GM23248 (cell line): ENCODE measurements around the gene ELL2. TPM values are rescaled to one million over a fixed set of nuclear protein-coding genes. Genes with fewer than 3 reads are reported as not detected.

ENCODE experiments used
- DNase-seq: peaks from one replicate; pipeline ENCODE4 v3.0.0-alpha.2; 2015
- H2AFZ ChIP-seq: fragments of 200-600 bp; sonication (generic); 2 replicates; pipeline ENCODE4 v1.6.1; 2016; ENCODE audit warnings: antibody characterized with exemption
- H3F3A ChIP-seq: fragments of 200-600 bp; sonication (generic); 2 replicates; pipeline ENCODE4 v1.6.1; 2016; ENCODE audit warnings: mild to moderate bottlenecking, antibody characterized with exemption, mixed run types; ENCODE audit not compliant: insufficient read depth
- H3K27ac ChIP-seq: fragments of 200-600 bp; sonication (generic); 2 replicates; pipeline ENCODE4 v1.5.1; 2016; ENCODE audit warnings: mild to moderate bottlenecking
- H3K27me3 ChIP-seq: fragments of 200-600 bp; sonication (generic); replicated peaks from 2 replicates; pipeline ENCODE4 v1.6.1; 2016; ENCODE audit warnings: mild to moderate bottlenecking; ENCODE audit not compliant: insufficient read depth
- H3K36me3 ChIP-seq: fragments of 200-600 bp; sonication (generic); 2 replicates; pipeline ENCODE4 v1.6.1; 2016; ENCODE audit warnings: low read depth, mild to moderate bottlenecking
- H3K4me1 ChIP-seq: fragments of 200-600 bp; sonication (generic); 2 replicates; pipeline ENCODE4 v1.6.1; 2016; ENCODE audit warnings: mild to moderate bottlenecking; ENCODE audit not compliant: insufficient read depth
- H3K4me2 ChIP-seq: fragments of 200-600 bp; sonication (generic); one replicate; pipeline ENCODE4 v1.6.1; 2016; ENCODE audit warnings: mild to moderate bottlenecking; ENCODE audit not compliant: unreplicated experiment
- H3K4me3 ChIP-seq: fragments of 200-600 bp; sonication (generic); 2 replicates; pipeline ENCODE4 v1.5.1; 2016; ENCODE audit warnings: mild to moderate bottlenecking
- H3K79me2 ChIP-seq: fragments of 200-600 bp; sonication (generic); 2 replicates; pipeline ENCODE4 v1.6.1; 2016; ENCODE audit warnings: mild to moderate bottlenecking; ENCODE audit not compliant: insufficient read depth
- H3K9ac ChIP-seq: fragments of 200-600 bp; sonication (generic); 2 replicates; pipeline ENCODE4 v1.6.1; 2016; ENCODE audit warnings: mild to moderate bottlenecking
- H3K9me2 ChIP-seq: fragments of 200-600 bp; sonication (generic); 2 replicates; pipeline ENCODE4 v1.6.1; 2016; ENCODE audit warnings: mixed run types, mild to moderate bottlenecking, moderate library complexity; ENCODE audit not compliant: insufficient read depth
- H3K9me3 ChIP-seq: fragments of 200-600 bp; sonication (generic); one replicate; pipeline ENCODE4 v1.6.1; 2017; ENCODE audit warnings: low read depth
- H4K20me1 ChIP-seq: fragments of 200-600 bp; sonication (generic); 2 replicates; pipeline ENCODE4 v1.6.0; 2016; ENCODE audit not compliant: insufficient read depth
- EZH2 ChIP-seq: fragments of 200-600 bp; sonication (generic); IDR thresholded peaks from 2 replicates; pipeline ENCODE4 v1.6.1; 2018; ENCODE audit warnings: antibody characterized with exemption, mild to moderate bottlenecking; ENCODE audit not compliant: insufficient read depth, poor library complexity, severe bottlenecking
- EZH2phosphoT487 ChIP-seq: fragments of 200-600 bp; sonication (generic); IDR thresholded peaks from 2 replicates; pipeline ENCODE4 v1.6.1; 2018; ENCODE audit warnings: antibody characterized with exemption, moderate library complexity, mild to moderate bottlenecking, low read depth; ENCODE audit not compliant: insufficient read depth
- WGBS, 2 experiments: methylation state at CpG; one replicate each; pipeline ENCODE4 v1.1.6; 2015 to 2017; ENCODE audit warnings: low lambda C conversion rate in 2 of 2, low coverage in 1 of 2; ENCODE audit errors: missing lambda C conversion rate in 2 of 2; 5-methylcytosine and 5-hydroxymethylcytosine counted together
- in situ Hi-C: fragments of 300-500 bp; cut with MboI; formaldehyde crosslinking; loops from 2 replicates; pipeline ENCODE4 v1.15.0; 2020
- polyA plus RNA-seq: library from polyadenylated mRNA; unstranded; fragments of >200 nt; fragmentation: Nextera tagmentation; extraction: Ambion mirVana; gene quantifications from 2 replicates; pipeline ENCODE4 v1.2.1, GENCODE V29; 2016
- total RNA-seq: library from RNA; depleted of rRNA; stranded (reverse); fragments of >200 nt; shearing (Covaris generic); gene quantifications from 2 replicates; pipeline ENCODE4 v1.2.3, GENCODE V29; 2014

The ELL2 gene
- total and polyA plus RNA-seq, 2 experiments from 2014 or later, result 159 to 243 TPM

- TF ChIP-seq EZH2, result no peak
- TF ChIP-seq EZH2phosphoT487, result no peak
- Histone ChIP-seq H3K27ac (no peak overlapping the region), H3K9me3 (no peaks in the 10 kb centered on the region), H4K20me1 (no peaks in the 10 kb centered on the region), H3K4me1 (peaks cover 10% of the 10 kb centered on the region), H3K27me3 (no peaks in the 10 kb centered on the region), H3K4me3 (no peak overlapping the region), H2AFZ (no peak overlapping the region), H3F3A (peaks cover 5% of the 10 kb centered on the region; the same call in 1 of the 2 replicates), H3K9ac (no peak overlapping the region), H3K9me2 (no peaks in the 10 kb centered on the region), H3K79me2 (no peaks in the 10 kb centered on the region), H3K4me2 (no peak overlapping the region), H3K36me3 (no peaks in the 10 kb centered on the region)
- no peak for DNase-seq
- in situ Hi-C loops, result no loop called here
- WGBS, 2 experiments, result 97 to 100% methylated on average over 3 of the region's 3 CpGs
Measured at GRCh38 chr5:96006291-96006690, 44.6 kb upstream of the ELL2 start.

- Histone ChIP-seq H3K9me2 (no peaks in the 10 kb centered on the region), H3K27me3 (no peaks in the 10 kb centered on the region), H3K9ac (no peak overlapping the region), H3K4me1 (peaks cover 15% of the 10 kb centered on the region), H3K4me3 (no peak overlapping the region), H3K79me2 (no peaks in the 10 kb centered on the region), H3K4me2 (peak overlapping the region; percentile 16), H3K36me3 (no peaks in the 10 kb centered on the region), H3F3A (peaks cover 12% of the 10 kb centered on the region; the same call in 1 of the 2 replicates), H2AFZ (no peak overlapping the region), H4K20me1 (no peaks in the 10 kb centered on the region), H3K9me3 (no peaks in the 10 kb centered on the region), H3K27ac (no peak overlapping the region)
- TF ChIP-seq EZH2, result no peak
- no peak for TF ChIP-seq EZH2phosphoT487
- DNase-seq, result peak; percentile 42
- in situ Hi-C loops, result no loop called here
- 83 to 89% methylated on average over 1 of the region's 1 CpG for WGBS, 2 experiments
Measured at GRCh38 chr5:96004754-96005153, 43.1 kb upstream of the ELL2 start.

GRCh38 chr5:96004087-96004486, 42.4 kb upstream of the ELL2 start:
- DNase-seq, result no peak
- Histone ChIP-seq H3K79me2 (no peaks in the 10 kb centered on the region), H3K27me3 (no peaks in the 10 kb centered on the region), H3K9ac (no peak overlapping the region), H3K4me3 (no peak overlapping the region), H3K4me1 (peaks cover 15% of the 10 kb centered on the region), H3F3A (peaks cover 11% of the 10 kb centered on the region; the same call in 1 of the 2 replicates), H4K20me1 (no peaks in the 10 kb centered on the region), H3K27ac (no peak overlapping the region), H3K36me3 (no peaks in the 10 kb centered on the region), H3K4me2 (peak overlapping the region; percentile 16), H2AFZ (no peak overlapping the region), H3K9me3 (no peaks in the 10 kb centered on the region), H3K9me2 (no peaks in the 10 kb centered on the region)
- in situ Hi-C loops, result no loop called here
- TF ChIP-seq EZH2phosphoT487 (no peak), EZH2 (no peak)

GRCh38 chr5:96001262-96001661, 39.6 kb upstream of the ELL2 start:
- in situ Hi-C loops, result no loop called here
- H3K4me1 ChIP-seq, result peaks cover 15% of the 10 kb centered on the region

GRCh38 chr5:96000308-96000707, 38.7 kb upstream of the ELL2 start:
- Histone ChIP-seq H3K9me3 (no peaks in the 10 kb centered on the region), H4K20me1 (no peaks in the 10 kb centered on the region), H3K9me2 (no peaks in the 10 kb centered on the region), H3F3A (peaks cover 8% of the 10 kb centered on the region; the same call in 1 of the 2 replicates), H3K79me2 (no peaks in the 10 kb centered on the region), H3K4me3 (no peak overlapping the region), H2AFZ (no peak overlapping the region), H3K9ac (no peak overlapping the region), H3K27ac (no peak overlapping the region), H3K27me3 (no peaks in the 10 kb centered on the region), H3K36me3 (no peaks in the 10 kb centered on the region), H3K4me1 (peaks cover 15% of the 10 kb centered on the region), H3K4me2 (no peak overlapping the region)
- TF ChIP-seq EZH2phosphoT487 (no peak), EZH2 (no peak)
- in situ Hi-C loops, result no loop called here
- 95 to 98% methylated on average over 3 of the region's 3 CpGs for WGBS, 2 experiments
- DNase-seq, result no peak

More at GRCh38 chr5:96001262-96001661, 39.6 kb upstream of the ELL2 start:
- H3K9me2 ChIP-seq, result no peaks in the 10 kb centered on the region
- H3K9ac ChIP-seq, result no peak overlapping the region
- DNase-seq, result no peak
- H3K79me2 ChIP-seq, result no peaks in the 10 kb centered on the region
- no peaks in the 10 kb centered on the region for H4K20me1 ChIP-seq
- peak overlapping the region; percentile 21 for H2AFZ ChIP-seq
- TF ChIP-seq EZH2 (no peak), EZH2phosphoT487 (no peak)
- H3K9me3 ChIP-seq, result no peaks in the 10 kb centered on the region
- no peak overlapping the region for H3K27ac ChIP-seq
- peaks cover 8% of the 10 kb centered on the region; the same call in 1 of the 2 replicates for H3F3A ChIP-seq
- H3K27me3 ChIP-seq, result no peaks in the 10 kb centered on the region
- H3K4me2 ChIP-seq, result peak overlapping the region; percentile 13
- no peaks in the 10 kb centered on the region for H3K36me3 ChIP-seq
- H3K4me3 ChIP-seq, result no peak overlapping the region
